Measurements from ENCODE around the gene BMPR1B. TPM values are rescaled to one million over a fixed set of nuclear protein-coding genes. Genes with fewer than 3 reads are reported as not detected.
"Not testable (repeated sequence)": the region's sequence is repeated elsewhere in the genome, so short reads cannot be mapped to it uniquely, and the experiment has no call there.

The BMPR1B gene
- total RNA-seq, 2 donors from 2014 or later: 0.10 to 0.24 TPM

DNA sequence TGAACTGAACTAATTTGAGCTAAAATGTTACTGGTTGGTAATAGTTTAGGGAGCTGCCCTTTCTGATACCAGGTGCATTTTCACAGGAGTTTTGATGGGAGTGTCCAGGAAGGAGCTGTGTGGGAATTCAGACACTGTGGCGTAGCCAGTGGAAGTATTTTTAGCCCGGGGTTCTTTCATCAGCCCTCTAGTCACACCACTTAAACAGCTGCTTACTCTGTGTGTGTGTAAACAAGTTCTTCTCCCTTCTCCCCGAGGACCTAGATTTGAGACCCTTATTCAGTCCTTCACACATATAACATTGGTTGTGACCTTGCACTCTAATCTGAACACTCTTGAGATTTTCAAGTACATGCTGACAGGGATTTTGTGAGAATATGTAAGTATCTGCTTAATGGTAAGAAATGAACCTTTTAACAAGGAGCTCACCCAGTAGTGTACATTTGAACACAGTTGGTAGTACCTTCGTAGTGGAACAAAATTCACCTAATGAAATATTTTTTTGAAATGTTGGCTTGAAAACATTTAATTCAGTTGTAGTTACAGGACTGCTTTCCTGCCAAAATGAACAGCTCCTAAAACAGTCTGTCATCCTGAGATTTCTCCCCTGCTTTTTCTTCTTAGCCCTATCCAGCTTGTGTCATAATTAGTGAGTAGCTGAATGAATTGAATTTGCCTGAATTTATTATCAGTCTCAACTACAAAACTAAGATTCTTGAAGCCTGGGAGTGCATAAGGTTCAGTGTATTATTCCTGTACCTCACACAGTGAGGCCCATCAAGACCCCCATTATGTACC lies 61.8 kb downstream of the BMPR1B start:
- Histone ChIP-seq H3K9me3 (no peaks in the 10 kb centered on the region), H3K27me3 (no peaks in the 10 kb centered on the region), H3K4me1 (no peaks in the 10 kb centered on the region), H3K36me3 (no peaks in the 10 kb centered on the region), H3K27ac (no peak overlapping the region), H3K9ac (ENCODE audit: low read depth in 2 of 2, low read length in 2 of 2) (no peak overlapping the region), H3K4me3 (no peak overlapping the region)
- DNase-seq: no peak
- intact Hi-C loops (cut with DNase I): no loop called here
- TF ChIP-seq, protein P1, sequence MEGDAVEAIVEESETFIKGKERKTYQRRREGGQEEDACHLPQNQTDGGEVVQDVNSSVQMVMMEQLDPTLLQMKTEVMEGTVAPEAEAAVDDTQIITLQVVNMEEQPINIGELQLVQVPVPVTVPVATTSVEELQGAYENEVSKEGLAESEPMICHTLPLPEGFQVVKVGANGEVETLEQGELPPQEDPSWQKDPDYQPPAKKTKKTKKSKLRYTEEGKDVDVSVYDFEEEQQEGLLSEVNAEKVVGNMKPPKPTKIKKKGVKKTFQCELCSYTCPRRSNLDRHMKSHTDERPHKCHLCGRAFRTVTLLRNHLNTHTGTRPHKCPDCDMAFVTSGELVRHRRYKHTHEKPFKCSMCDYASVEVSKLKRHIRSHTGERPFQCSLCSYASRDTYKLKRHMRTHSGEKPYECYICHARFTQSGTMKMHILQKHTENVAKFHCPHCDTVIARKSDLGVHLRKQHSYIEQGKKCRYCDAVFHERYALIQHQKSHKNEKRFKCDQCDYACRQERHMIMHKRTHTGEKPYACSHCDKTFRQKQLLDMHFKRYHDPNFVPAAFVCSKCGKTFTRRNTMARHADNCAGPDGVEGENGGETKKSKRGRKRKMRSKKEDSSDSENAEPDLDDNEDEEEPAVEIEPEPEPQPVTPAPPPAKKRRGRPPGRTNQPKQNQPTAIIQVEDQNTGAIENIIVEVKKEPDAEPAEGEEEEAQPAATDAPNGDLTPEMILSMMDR (IDR thresholded peaks at IDR 0.05): no peak

DNA sequence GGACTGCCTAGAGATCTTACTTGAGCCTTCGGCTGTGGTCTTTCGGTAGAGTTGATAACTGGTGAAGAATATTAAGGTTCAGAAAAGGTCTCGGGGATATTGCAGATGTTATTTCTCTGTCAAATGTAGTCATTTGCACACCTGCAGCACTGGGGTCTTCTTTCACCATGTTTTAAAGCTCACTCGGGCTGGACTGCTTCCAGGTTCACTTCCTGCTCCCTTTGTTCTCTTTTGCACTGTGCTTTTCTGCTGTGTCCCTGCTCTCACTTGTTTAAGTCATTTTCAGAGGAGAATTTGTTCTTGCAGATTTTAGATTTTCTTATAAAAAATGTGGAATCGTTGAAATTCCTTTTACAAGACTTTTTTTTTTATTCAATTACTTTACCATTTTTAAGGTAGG lies 68.5 kb downstream of the BMPR1B start:
- no peak overlapping the region for H3K9ac ChIP-seq (ENCODE audit: low read depth in 2 of 2, low read length in 2 of 2)
- TF ChIP-seq, protein P1 (IDR thresholded peaks at IDR 0.05): no peak
- H3K27ac ChIP-seq: no peak overlapping the region
- no peaks in the 10 kb centered on the region for H3K4me1 ChIP-seq
- DNase-seq: no peak
- no peaks in the 10 kb centered on the region for H3K36me3 ChIP-seq
- H3K27me3 ChIP-seq: no peaks in the 10 kb centered on the region
- intact Hi-C loops (cut with DNase I): no loop called here
- H3K9me3 ChIP-seq: no peaks in the 10 kb centered on the region
- no peak overlapping the region for H3K4me3 ChIP-seq

DNA sequence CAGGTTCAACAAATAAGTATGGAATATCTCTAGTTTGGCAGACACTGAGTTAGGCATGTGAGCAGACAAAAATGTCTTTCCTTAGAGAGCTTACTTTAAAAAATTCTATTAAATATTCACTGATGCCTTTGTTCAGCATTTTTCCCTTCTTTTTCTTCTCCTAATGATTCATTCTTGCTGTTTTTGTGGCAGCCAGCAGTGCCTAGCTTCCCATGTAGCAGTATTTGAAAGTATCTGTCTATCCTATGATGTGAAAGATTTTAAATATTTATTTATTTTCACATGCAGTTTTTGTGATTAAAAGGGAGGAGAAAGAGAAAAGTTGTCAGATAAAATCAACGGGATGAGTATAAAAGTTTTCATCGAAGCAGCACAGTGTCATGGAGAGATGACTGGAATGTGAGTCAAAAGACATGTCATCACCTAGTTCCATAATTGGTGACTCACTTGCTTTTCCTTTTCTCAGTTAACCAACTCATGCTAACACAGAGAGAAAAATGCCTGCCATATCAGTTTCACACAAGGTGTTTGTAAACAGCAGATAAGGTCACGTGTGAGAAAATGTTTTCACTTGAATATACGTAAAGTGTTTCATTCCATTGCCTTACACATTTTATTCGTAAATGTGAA lies 69.8 kb downstream of the BMPR1B start:
- TF ChIP-seq, protein P1 (IDR thresholded peaks at IDR 0.05): no peak
- no peak overlapping the region for H3K27ac ChIP-seq
- no peaks in the 10 kb centered on the region for H3K36me3 ChIP-seq
- H3K4me3 ChIP-seq: no peak overlapping the region
- H3K27me3 ChIP-seq: no peaks in the 10 kb centered on the region
- H3K9me3 ChIP-seq: no peaks in the 10 kb centered on the region
- no peak overlapping the region for H3K9ac ChIP-seq (ENCODE audit: low read depth in 2 of 2, low read length in 2 of 2)
- DNase-seq: no peak
- no peaks in the 10 kb centered on the region for H3K4me1 ChIP-seq
- intact Hi-C loops (cut with DNase I): no loop called here

DNA sequence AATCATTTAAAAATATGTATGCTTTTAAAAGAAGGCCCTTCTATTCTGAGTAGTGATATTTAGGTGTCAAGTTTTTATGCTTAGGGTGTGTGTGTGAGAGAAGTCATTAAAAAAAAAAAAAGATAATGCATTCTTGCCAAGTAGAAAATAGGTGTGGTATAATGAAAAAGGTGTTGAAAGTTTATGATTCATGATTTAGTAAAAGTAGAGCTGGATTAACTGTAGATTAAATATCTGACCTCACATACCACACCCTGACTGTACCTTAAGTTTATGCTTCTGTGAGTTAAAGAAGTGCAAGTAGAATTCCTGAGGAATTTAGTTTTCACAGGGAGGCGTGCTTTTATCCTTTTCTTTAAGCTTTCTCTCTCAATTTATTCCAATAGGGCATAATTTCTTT lies 71.1 kb downstream of the BMPR1B start:
- H3K9me3 ChIP-seq: no peaks in the 10 kb centered on the region
- no peak overlapping the region for H3K9ac ChIP-seq (ENCODE audit: low read depth in 2 of 2, low read length in 2 of 2)
- no peak overlapping the region for H3K4me3 ChIP-seq
- H3K4me1 ChIP-seq: no peaks in the 10 kb centered on the region
- H3K27me3 ChIP-seq: no peaks in the 10 kb centered on the region
- DNase-seq: no peak
- intact Hi-C loops (cut with DNase I): no loop called here
- TF ChIP-seq, protein P1 (IDR thresholded peaks at IDR 0.05): no peak
- H3K36me3 ChIP-seq: no peaks in the 10 kb centered on the region
- H3K27ac ChIP-seq: no peak overlapping the region

DNA sequence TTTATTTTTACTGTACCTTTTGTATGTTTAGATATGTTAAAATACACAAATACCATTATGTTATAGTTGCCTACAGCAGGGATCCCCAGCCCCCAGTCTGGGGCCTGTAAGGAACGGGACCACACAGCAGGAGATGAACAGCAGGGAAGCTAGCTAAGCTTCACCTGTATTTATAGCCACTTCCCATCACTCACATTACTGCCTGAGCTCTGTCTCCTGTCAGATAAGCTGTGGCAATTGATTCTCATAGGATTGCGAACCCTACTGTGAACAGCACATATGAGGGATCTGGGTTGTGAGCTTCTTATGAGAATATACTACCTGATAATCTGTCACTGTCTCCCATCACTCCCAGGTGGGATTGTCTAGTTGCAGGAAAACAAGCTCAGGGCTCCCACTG lies 73.9 kb downstream of the BMPR1B start:
- intact Hi-C loops (cut with DNase I): no loop called here
- no peaks in the 10 kb centered on the region for H3K27me3 ChIP-seq
- H3K9ac ChIP-seq (ENCODE audit: low read depth in 2 of 2, low read length in 2 of 2): no peak overlapping the region
- TF ChIP-seq, protein P1 (IDR thresholded peaks at IDR 0.05): no peak
- DNase-seq: no peak
- no peak overlapping the region for H3K27ac ChIP-seq
- H3K9me3 ChIP-seq: no peaks in the 10 kb centered on the region
- H3K4me1 ChIP-seq: no peaks in the 10 kb centered on the region
- no peaks in the 10 kb centered on the region for H3K36me3 ChIP-seq
- H3K4me3 ChIP-seq: no peak overlapping the region

DNA sequence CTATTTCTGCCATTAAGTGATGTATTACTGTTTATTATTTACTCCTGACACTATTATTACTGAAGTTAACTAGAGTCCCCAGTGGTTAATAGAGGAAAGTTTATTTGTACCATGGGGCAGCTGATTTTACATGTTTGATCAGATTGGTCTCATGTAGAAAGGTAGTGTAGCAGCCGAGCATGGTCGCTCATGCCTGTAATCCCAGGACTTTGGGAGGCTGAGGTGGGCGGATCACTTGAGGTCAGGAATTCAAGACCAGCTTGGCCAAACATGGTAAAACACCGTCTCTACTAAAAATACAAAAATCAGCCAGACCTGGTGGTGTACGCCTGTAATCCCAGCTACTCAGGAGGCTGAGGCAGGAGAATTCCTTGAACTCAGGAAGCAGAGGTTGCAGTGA lies 74.6 kb downstream of the BMPR1B start:
- H3K4me3 ChIP-seq; H3K4me1 ChIP-seq; H3K9me3 ChIP-seq; H3K27ac ChIP-seq; H3K9ac ChIP-seq (ENCODE audit: low read depth in 2 of 2, low read length in 2 of 2); DNase-seq; H3K36me3 ChIP-seq; intact Hi-C loops (cut with DNase I); H3K27me3 ChIP-seq: not testable (repeated sequence)
